GM23248 (cell line): ENCODE data around the gene LAG3. TPM values are rescaled to one million over a fixed set of nuclear protein-coding genes. Genes with fewer than 3 reads are reported as not detected.

Experiments
- DNase-seq: peaks from one replicate; pipeline ENCODE4 v3.0.0-alpha.2; 2015
- H2AFZ ChIP-seq: fragments of 200-600 bp; sonication (generic); 2 replicates; pipeline ENCODE4 v1.6.1; 2016; ENCODE audit warnings: antibody characterized with exemption
- H3F3A ChIP-seq: fragments of 200-600 bp; sonication (generic); 2 replicates; pipeline ENCODE4 v1.6.1; 2016; ENCODE audit warnings: mild to moderate bottlenecking, antibody characterized with exemption, mixed run types; ENCODE audit not compliant: insufficient read depth
- H3K27ac ChIP-seq: fragments of 200-600 bp; sonication (generic); 2 replicates; pipeline ENCODE4 v1.5.1; 2016; ENCODE audit warnings: mild to moderate bottlenecking
- H3K27me3 ChIP-seq: fragments of 200-600 bp; sonication (generic); replicated peaks from 2 replicates; pipeline ENCODE4 v1.6.1; 2016; ENCODE audit warnings: mild to moderate bottlenecking; ENCODE audit not compliant: insufficient read depth
- H3K36me3 ChIP-seq: fragments of 200-600 bp; sonication (generic); 2 replicates; pipeline ENCODE4 v1.6.1; 2016; ENCODE audit warnings: low read depth, mild to moderate bottlenecking
- H3K4me1 ChIP-seq: fragments of 200-600 bp; sonication (generic); 2 replicates; pipeline ENCODE4 v1.6.1; 2016; ENCODE audit warnings: mild to moderate bottlenecking; ENCODE audit not compliant: insufficient read depth
- H3K4me2 ChIP-seq: fragments of 200-600 bp; sonication (generic); one replicate; pipeline ENCODE4 v1.6.1; 2016; ENCODE audit warnings: mild to moderate bottlenecking; ENCODE audit not compliant: unreplicated experiment
- H3K4me3 ChIP-seq: fragments of 200-600 bp; sonication (generic); 2 replicates; pipeline ENCODE4 v1.5.1; 2016; ENCODE audit warnings: mild to moderate bottlenecking
- H3K79me2 ChIP-seq: fragments of 200-600 bp; sonication (generic); 2 replicates; pipeline ENCODE4 v1.6.1; 2016; ENCODE audit warnings: mild to moderate bottlenecking; ENCODE audit not compliant: insufficient read depth
- H3K9ac ChIP-seq: fragments of 200-600 bp; sonication (generic); 2 replicates; pipeline ENCODE4 v1.6.1; 2016; ENCODE audit warnings: mild to moderate bottlenecking
- H3K9me2 ChIP-seq: fragments of 200-600 bp; sonication (generic); 2 replicates; pipeline ENCODE4 v1.6.1; 2016; ENCODE audit warnings: mixed run types, mild to moderate bottlenecking, moderate library complexity; ENCODE audit not compliant: insufficient read depth
- H3K9me3 ChIP-seq: fragments of 200-600 bp; sonication (generic); one replicate; pipeline ENCODE4 v1.6.1; 2017; ENCODE audit warnings: low read depth
- H4K20me1 ChIP-seq: fragments of 200-600 bp; sonication (generic); 2 replicates; pipeline ENCODE4 v1.6.0; 2016; ENCODE audit not compliant: insufficient read depth
- EZH2 ChIP-seq: fragments of 200-600 bp; sonication (generic); IDR thresholded peaks from 2 replicates; pipeline ENCODE4 v1.6.1; 2018; ENCODE audit warnings: antibody characterized with exemption, mild to moderate bottlenecking; ENCODE audit not compliant: insufficient read depth, poor library complexity, severe bottlenecking
- EZH2phosphoT487 ChIP-seq: fragments of 200-600 bp; sonication (generic); IDR thresholded peaks from 2 replicates; pipeline ENCODE4 v1.6.1; 2018; ENCODE audit warnings: antibody characterized with exemption, moderate library complexity, mild to moderate bottlenecking, low read depth; ENCODE audit not compliant: insufficient read depth
- WGBS, 2 experiments: methylation state at CpG; one replicate each; pipeline ENCODE4 v1.1.6; 2015 to 2017; ENCODE audit warnings: low lambda C conversion rate in 2 of 2, low coverage in 1 of 2; ENCODE audit errors: missing lambda C conversion rate in 2 of 2; 5-methylcytosine and 5-hydroxymethylcytosine counted together
- in situ Hi-C: fragments of 300-500 bp; cut with MboI; formaldehyde crosslinking; loops from 2 replicates; pipeline ENCODE4 v1.15.0; 2020
- polyA plus RNA-seq: library from polyadenylated mRNA; unstranded; fragments of >200 nt; fragmentation: Nextera tagmentation; extraction: Ambion mirVana; gene quantifications from 2 replicates; pipeline ENCODE4 v1.2.1, GENCODE V29; 2016
- total RNA-seq: library from RNA; depleted of rRNA; stranded (reverse); fragments of >200 nt; shearing (Covaris generic); gene quantifications from 2 replicates; pipeline ENCODE4 v1.2.3, GENCODE V29; 2014

LAG3 gene
- total and polyA plus RNA-seq, 2 experiments from 2014 or later, result 0.29 TPM; not detected in 1

DNA sequence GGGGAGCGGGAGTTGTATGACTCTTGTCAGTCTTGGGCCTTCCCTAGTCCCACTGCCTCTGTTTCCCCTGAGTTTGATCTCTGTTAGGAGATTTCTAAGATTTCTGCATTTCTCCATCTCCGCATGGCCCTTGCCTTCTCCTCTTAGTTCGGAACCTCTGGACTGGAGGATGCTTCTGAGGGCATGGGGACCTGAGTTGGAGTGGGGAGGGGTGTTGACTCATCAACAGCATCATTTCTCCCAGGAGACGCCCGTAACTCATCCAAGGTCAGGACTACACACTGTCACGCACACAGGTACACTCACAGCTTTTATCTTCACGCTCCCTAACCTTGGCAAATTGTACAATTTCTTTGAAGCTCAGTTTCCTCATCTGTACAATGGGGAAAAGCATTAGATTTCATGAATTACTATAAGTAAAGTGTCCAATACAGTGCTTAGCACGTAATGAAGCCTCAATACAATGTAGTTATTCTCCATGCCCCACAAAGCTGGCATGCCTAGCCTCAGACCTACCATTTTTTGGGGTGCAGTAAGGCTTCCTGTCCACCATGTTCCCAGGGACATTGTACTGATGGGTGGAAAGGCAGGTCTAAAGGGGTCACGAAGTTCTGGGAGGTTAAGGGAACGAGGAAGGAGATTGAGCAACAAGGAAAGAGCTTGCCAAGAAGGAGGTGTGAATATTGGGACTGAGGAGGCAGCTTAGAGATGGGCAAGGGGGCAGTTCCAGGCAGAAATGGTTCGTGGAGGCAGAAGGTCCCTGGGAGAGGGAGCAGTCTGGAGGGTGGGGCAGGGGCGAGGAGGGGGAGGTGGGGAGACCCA is 600 bp upstream of the LAG3 start:
- Histone ChIP-seq H2AFZ (no peak overlapping the region), H3K79me2 (peaks cover 33% of the 10 kb centered on the region), H4K20me1 (peaks cover 9% of the 10 kb centered on the region; the same call in 1 of the 2 replicates), H3K27me3 (no peaks in the 10 kb centered on the region), H3K9me2 (no peaks in the 10 kb centered on the region), H3F3A (peaks cover 16% of the 10 kb centered on the region), H3K27ac (no peak overlapping the region), H3K36me3 (peaks cover 7% of the 10 kb centered on the region; the same call in 1 of the 2 replicates), H3K9ac (no peak overlapping the region), H3K4me1 (peaks cover 9% of the 10 kb centered on the region), H3K4me3 (no peak overlapping the region), H3K9me3 (no peaks in the 10 kb centered on the region), H3K4me2 (no peak overlapping the region)
- no peak for DNase-seq
- TF ChIP-seq EZH2phosphoT487, result no peak
- no peak for TF ChIP-seq EZH2
- in situ Hi-C loops, result no loop called here
- 70 to 74% methylated on average over 11 to 12 of the region's 12 CpGs for WGBS, 2 experiments

DNA sequence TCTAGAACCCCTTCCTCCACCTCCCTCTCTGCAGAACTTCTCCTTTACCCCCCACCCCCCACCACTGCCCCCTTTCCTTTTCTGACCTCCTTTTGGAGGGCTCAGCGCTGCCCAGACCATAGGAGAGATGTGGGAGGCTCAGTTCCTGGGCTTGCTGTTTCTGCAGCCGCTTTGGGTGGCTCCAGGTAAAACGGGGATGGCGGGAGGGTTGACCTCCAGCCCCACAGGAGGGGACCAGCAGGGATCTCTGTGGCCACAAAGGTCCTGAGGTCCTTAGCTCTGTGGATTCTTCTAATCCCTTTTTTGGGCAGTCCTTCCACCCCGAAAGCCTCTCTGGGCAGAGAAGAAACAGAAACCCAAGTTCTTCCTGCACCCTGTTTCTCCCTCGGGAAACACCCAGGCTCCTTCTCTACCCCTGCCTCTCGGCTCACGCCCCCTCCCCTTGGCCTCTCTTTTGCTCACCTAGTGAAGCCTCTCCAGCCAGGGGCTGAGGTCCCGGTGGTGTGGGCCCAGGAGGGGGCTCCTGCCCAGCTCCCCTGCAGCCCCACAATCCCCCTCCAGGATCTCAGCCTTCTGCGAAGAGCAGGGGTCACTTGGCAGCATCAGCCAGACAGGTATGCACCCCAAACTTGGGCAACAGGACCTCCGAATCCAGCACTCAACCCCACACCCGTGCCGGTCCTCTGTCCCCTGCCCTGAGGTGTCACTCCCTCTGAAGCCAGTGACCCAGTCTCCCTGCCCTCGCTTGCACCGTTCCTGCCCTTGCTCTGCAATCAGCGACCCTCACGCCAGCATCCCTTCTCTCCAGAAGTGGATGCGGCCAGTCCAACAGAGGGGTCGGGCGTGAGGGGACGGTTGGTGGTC is 638 bp downstream of the LAG3 start:
- H3K36me3 ChIP-seq, result peaks cover 7% of the 10 kb centered on the region; the same call in 1 of the 2 replicates
- peaks cover 9% of the 10 kb centered on the region; the same call in 1 of the 2 replicates for H4K20me1 ChIP-seq
- TF ChIP-seq EZH2phosphoT487, result no peak
- TF ChIP-seq EZH2, result no peak
- no peaks in the 10 kb centered on the region for H3K9me2 ChIP-seq
- no peak overlapping the region for H3K4me3 ChIP-seq
- no peak for DNase-seq
- no peaks in the 10 kb centered on the region for H3K27me3 ChIP-seq
- H2AFZ ChIP-seq, result no peak overlapping the region
- H3K27ac ChIP-seq, result no peak overlapping the region
- 89 to 92% methylated on average over 21 of the region's 21 CpGs for WGBS, 2 experiments
- peaks cover 22% of the 10 kb centered on the region for H3K79me2 ChIP-seq
- in situ Hi-C loops, result no loop called here
- peaks cover 9% of the 10 kb centered on the region for H3K4me1 ChIP-seq
- no peak overlapping the region for H3K9ac ChIP-seq
- H3K4me2 ChIP-seq, result no peak overlapping the region
- H3F3A ChIP-seq, result peaks cover 16% of the 10 kb centered on the region
- no peaks in the 10 kb centered on the region for H3K9me3 ChIP-seq

DNA sequence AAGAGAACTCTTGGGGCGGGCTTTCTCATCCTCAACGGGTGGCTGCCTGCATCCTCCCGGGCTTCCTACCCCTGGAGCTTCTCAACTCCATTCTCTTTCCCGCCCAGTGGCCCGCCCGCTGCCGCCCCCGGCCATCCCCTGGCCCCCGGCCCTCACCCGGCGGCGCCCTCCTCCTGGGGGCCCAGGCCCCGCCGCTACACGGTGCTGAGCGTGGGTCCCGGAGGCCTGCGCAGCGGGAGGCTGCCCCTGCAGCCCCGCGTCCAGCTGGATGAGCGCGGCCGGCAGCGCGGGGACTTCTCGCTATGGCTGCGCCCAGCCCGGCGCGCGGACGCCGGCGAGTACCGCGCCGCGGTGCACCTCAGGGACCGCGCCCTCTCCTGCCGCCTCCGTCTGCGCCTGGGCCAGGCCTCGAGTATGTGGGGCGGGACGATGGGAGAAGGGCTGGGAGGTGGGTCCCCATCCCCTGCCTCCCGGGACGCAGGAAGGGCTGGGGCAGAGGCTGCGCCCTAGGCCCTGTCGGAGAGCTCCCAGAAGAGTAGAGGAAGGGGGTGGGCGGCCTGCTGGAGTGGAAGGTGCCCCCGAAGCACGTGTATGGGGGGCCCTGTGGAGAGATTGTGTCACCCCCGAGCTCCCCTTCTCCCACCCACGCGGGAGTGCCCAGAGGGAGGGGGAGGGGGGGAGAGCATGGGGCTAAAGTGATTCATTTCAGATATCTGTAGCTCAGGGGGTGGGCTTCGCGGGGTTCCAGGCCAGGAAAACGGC is 1.5 kb downstream of the LAG3 start:
- Histone ChIP-seq H2AFZ (no peak overlapping the region), H3K9me2 (no peaks in the 10 kb centered on the region), H3K9me3 (no peaks in the 10 kb centered on the region), H3F3A (peaks cover 18% of the 10 kb centered on the region), H3K4me3 (no peak overlapping the region), H3K27ac (no peak overlapping the region), H3K79me2 (peaks cover 14% of the 10 kb centered on the region), H3K9ac (no peak overlapping the region), H4K20me1 (peaks cover 9% of the 10 kb centered on the region; the same call in 1 of the 2 replicates), H3K4me2 (no peak overlapping the region), H3K4me1 (peaks cover 9% of the 10 kb centered on the region), H3K27me3 (no peaks in the 10 kb centered on the region), H3K36me3 (peaks cover 7% of the 10 kb centered on the region; the same call in 1 of the 2 replicates)
- 74 to 84% methylated on average over 25 to 59 of the region's 60 CpGs for WGBS, 2 experiments
- in situ Hi-C loops, result no loop called here
- no peak for TF ChIP-seq EZH2phosphoT487
- no peak for TF ChIP-seq EZH2
- DNase-seq, result no peak

DNA sequence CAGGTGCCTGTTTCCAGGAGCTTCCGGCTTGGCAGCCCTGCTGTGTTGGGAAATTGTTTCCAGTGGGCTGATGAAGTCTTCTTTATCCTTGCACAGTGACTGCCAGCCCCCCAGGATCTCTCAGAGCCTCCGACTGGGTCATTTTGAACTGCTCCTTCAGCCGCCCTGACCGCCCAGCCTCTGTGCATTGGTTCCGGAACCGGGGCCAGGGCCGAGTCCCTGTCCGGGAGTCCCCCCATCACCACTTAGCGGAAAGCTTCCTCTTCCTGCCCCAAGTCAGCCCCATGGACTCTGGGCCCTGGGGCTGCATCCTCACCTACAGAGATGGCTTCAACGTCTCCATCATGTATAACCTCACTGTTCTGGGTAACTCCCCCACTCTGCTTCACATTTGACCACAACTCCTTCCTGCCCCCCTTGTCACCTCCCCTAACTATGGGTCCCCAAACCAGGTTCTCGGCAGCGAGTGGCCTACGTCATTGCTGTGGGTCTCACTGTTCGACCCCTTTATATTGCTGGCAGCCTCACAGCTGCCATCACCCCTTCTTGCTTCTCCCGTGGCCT is 2.3 kb downstream of the LAG3 start:
- DNase-seq, result no peak
- H3K4me1 ChIP-seq, result peaks cover 6% of the 10 kb centered on the region
- no peak overlapping the region for H3K9ac ChIP-seq
- no peak overlapping the region for H2AFZ ChIP-seq
- no peaks in the 10 kb centered on the region for H3K27me3 ChIP-seq
- 0 out of 2 replicates have a peak, but pooled peaks cover 5% of the 10 kb centered on the region for H4K20me1 ChIP-seq
- no peaks in the 10 kb centered on the region for H3K9me3 ChIP-seq
- H3K27ac ChIP-seq, result no peak overlapping the region
- H3K9me2 ChIP-seq, result no peaks in the 10 kb centered on the region
- H3K79me2 ChIP-seq, result peaks cover 6% of the 10 kb centered on the region
- H3K4me3 ChIP-seq, result no peak overlapping the region
- H3K4me2 ChIP-seq, result no peak overlapping the region
- in situ Hi-C loops, result no loop called here
- peaks cover 7% of the 10 kb centered on the region; the same call in 1 of the 2 replicates for H3K36me3 ChIP-seq
- no peak for TF ChIP-seq EZH2
- TF ChIP-seq EZH2phosphoT487, result no peak
- peaks cover 18% of the 10 kb centered on the region for H3F3A ChIP-seq
- 92% methylated on average over 15 of the region's 15 CpGs for WGBS, 2 experiments
